SK-N-SH treated with all-trans-retinoic acid at 6 μM for 48 hours (cell line): ENCODE data around the gene DPYSL5.

ENCODE experiments used
- ATAC-seq: fragments of 200-7000 bp; cut with Tn5 transposase; 3 replicates; pipeline ENCODE4 v1.9.1; 2020; ENCODE audit warnings: mild to moderate bottlenecking, moderate library complexity
- ARNTL ChIP-seq: fragments of 450-650 bp; formaldehyde crosslinking; IDR thresholded peaks from 2 replicates; pipeline ENCODE4 v1.5.0; 2020; ENCODE audit warnings: low read depth, mild to moderate bottlenecking, moderate library complexity, borderline replicate concordance
- BACH2 ChIP-seq: fragments of 250-450 bp; sonication (Bioruptor Pico); IDR thresholded peaks from 2 replicates; pipeline ENCODE4 v1.9.0; 2021; ENCODE audit warnings: mild to moderate bottlenecking, borderline replicate concordance
- CSDC2 ChIP-seq: fragments of 250-450 bp; sonication (Bioruptor Pico); IDR thresholded peaks from 2 replicates; pipeline ENCODE4 v1.5.0; 2020; ENCODE audit warnings: mild to moderate bottlenecking, moderate library complexity
- ESRRG ChIP-seq: fragments of 250-450 bp; sonication (Bioruptor Pico); IDR thresholded peaks from 2 replicates; pipeline ENCODE4 v1.6.1; 2021; ENCODE audit warnings: mild to moderate bottlenecking
- GLIS3 ChIP-seq: fragments of 250-450 bp; sonication (Bioruptor Pico); IDR thresholded peaks from 2 replicates; pipeline ENCODE4 v1.5.0; 2020; ENCODE audit warnings: mild to moderate bottlenecking, moderate library complexity
- ISL1 ChIP-seq: fragments of 250-450 bp; sonication (Bioruptor Pico); IDR thresholded peaks from 2 replicates; pipeline ENCODE4 v2.1.2; 2022; ENCODE audit warnings: mild to moderate bottlenecking, moderate library complexity
- OSR1 ChIP-seq: fragments of 250-450 bp; sonication (Bioruptor Pico); IDR thresholded peaks from 2 replicates; pipeline ENCODE4 v1.8.0; 2022; ENCODE audit warnings: moderate library complexity, mild to moderate bottlenecking, inconsistent platforms
- POU6F1 ChIP-seq: fragments of 250-450 bp; sonication (Bioruptor Pico); IDR thresholded peaks from 2 replicates; pipeline ENCODE4 v1.8.0; 2021; ENCODE audit warnings: low read depth, mild to moderate bottlenecking, moderate library complexity, borderline replicate concordance
- PPARA ChIP-seq: fragments of 250-450 bp; sonication (Bioruptor Pico); IDR thresholded peaks from 2 replicates; pipeline ENCODE4 v1.5.0; 2020; ENCODE audit warnings: mild to moderate bottlenecking, borderline replicate concordance
- RARB ChIP-seq: fragments of 250-450 bp; sonication (Bioruptor Pico); IDR thresholded peaks from 2 replicates; pipeline ENCODE4 v1.8.0; 2021; ENCODE audit warnings: mild to moderate bottlenecking, moderate library complexity
- SNAI2 ChIP-seq: fragments of 250-450 bp; sonication (Bioruptor Pico); IDR thresholded peaks from 2 replicates; pipeline ENCODE4 v1.5.0; 2020; ENCODE audit warnings: mild to moderate bottlenecking, moderate library complexity
- TCF4 ChIP-seq: fragments of 250-450 bp; sonication (Bioruptor Pico); IDR thresholded peaks from 2 replicates; pipeline ENCODE4 v1.8.0; 2021; ENCODE audit warnings: mild to moderate bottlenecking, moderate library complexity, borderline replicate concordance
- TOX ChIP-seq: fragments of 250-450 bp; sonication (Bioruptor Pico); IDR thresholded peaks from 2 replicates; pipeline ENCODE4 v1.8.0; 2021; ENCODE audit warnings: mild to moderate bottlenecking, moderate library complexity, borderline replicate concordance
- TSHZ2 ChIP-seq: fragments of 250-450 bp; sonication (Bioruptor Pico); IDR thresholded peaks from 2 replicates; pipeline ENCODE4 v1.5.0; 2020; ENCODE audit warnings: mild to moderate bottlenecking, moderate library complexity
- ZFP3 ChIP-seq: fragments of 250-450 bp; sonication (Bioruptor Pico); IDR thresholded peaks from 2 replicates; pipeline ENCODE4 v1.5.0; 2020; ENCODE audit warnings: mild to moderate bottlenecking, moderate library complexity
- ZFP30 ChIP-seq: fragments of 450-650 bp; formaldehyde crosslinking; IDR thresholded peaks from 2 replicates; pipeline ENCODE4 v1.5.0; 2022; ENCODE audit warnings: mild to moderate bottlenecking, moderate library complexity
- ZNF70 ChIP-seq: fragments of 450-650 bp; formaldehyde crosslinking; IDR thresholded peaks from 2 replicates; pipeline ENCODE4 v1.5.0; 2020; ENCODE audit warnings: mild to moderate bottlenecking, moderate library complexity
- ZNF8 ChIP-seq: fragments of 450-650 bp; formaldehyde crosslinking; IDR thresholded peaks from 2 replicates; pipeline ENCODE4 v1.5.0; 2020; ENCODE audit warnings: mild to moderate bottlenecking, moderate library complexity
- TF ChIP-seq, protein P1 (sequence below): fragments of 250-450 bp; sonication (Bioruptor Pico); IDR thresholded peaks from 2 replicates; pipeline ENCODE4 v1.8.0; 2020; ENCODE audit warnings: mild to moderate bottlenecking, moderate library complexity, borderline replicate concordance

The DPYSL5 gene

GRCh38 chr2:26897807-26898479 is 50.0 kb downstream of the DPYSL5 start:
- TF ChIP-seq ESRRG (CRISPR knock-in tag) (no peak), ZFP30 (CRISPR knock-in tag) (no peak), ZNF8 (CRISPR knock-in tag) (no peak), POU6F1 (CRISPR knock-in tag) (no peak), RARB (CRISPR knock-in tag) (no peak), CSDC2 (CRISPR knock-in tag) (no peak), ZNF70 (CRISPR knock-in tag) (no peak), ZFP3 (CRISPR knock-in tag) (no peak), ISL1 (CRISPR knock-in tag) (no peak), BACH2 (CRISPR knock-in tag) (no peak), GLIS3 (CRISPR knock-in tag) (no peak), SNAI2 (CRISPR knock-in tag) (no peak), OSR1 (CRISPR knock-in tag) (no peak)
- no peak for ATAC-seq

DNA sequence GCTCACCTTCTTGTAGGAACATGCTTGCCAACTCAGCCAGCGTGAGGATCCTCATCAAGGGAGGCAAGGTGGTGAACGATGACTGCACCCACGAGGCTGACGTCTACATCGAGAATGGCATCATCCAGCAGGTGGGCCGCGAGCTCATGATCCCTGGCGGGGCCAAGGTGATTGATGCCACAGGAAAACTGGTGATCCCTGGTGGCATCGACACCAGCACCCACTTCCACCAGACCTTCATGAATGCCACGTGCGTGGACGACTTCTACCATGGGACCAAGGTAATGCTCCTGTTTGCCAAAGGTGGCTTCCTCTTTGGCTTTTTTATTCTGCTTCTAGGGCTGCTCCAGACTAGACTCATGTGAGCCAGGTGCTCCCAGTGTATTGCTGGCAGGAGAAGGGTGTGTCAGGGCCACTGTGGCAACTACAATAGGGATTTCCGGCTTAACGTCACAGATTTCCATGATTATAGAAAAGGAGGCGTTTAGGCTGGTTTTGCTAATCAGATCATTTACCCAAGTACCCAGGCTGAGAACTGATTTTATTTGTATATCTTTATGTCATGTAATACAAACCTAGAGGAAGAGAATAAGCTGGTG is 50.6 kb downstream of the DPYSL5 start:
- ATAC-seq: no peak
- TF ChIP-seq ISL1 (CRISPR knock-in tag) (no peak), ZFP3 (CRISPR knock-in tag) (no peak)

DNA sequence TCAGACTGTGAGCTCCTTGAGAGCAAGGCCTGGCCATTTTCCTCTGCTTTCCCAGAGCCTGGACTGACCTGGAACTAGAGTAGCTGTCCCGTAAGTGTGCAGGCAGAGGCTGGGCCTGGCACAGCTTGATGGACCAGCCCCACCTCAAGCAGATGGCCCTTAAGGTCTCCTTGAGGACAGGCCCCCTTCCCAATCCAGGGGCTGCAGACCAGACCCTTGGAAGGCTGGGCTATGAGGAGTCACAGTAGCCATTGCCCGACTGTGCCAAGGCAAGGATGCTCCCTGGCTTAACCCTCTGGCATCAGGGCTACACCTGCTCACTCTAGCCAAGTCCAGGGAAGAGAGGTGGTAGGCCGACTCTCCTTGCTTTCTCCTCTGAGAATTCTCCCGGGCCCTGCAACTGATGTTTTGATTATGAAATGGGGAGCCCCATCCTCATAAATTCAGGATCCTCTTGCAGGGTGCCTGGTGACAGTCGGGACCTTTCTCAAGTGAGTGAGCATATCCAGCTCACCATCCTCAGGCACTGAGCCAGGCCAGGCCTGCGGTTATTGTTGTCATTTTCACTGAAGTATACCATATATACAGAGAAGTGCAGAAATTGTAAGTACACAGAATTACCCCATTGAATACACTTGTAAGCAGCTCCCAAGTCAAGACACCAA is 51.7 kb downstream of the DPYSL5 start:
- TF ChIP-seq OSR1 (CRISPR knock-in tag): no peak
- no peak for TF ChIP-seq ARNTL (CRISPR knock-in tag)
- no peak for ATAC-seq

DNA sequence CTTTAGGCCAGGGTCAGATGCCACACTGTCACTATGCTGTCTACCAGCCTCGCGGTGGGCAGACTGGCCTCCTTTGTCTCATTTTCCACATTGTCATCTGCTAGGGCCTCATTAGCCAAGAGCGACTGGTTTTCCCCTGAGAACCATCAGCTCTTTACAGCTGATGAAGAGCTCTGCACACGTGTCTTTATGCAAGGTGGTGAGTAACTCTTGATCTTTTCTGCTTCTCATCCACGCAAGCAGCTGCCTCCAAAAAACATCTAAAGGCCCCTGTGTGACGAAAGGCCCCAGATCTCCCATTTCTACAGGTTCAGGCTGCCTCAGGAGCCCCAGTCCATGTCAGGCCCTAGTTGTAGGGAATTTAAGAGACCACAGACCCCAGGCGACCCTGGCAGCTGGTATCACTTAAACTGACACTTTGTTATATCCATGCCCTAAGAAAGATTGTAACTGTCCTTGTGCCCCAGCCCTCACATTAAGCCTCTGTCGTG is 52.9 kb downstream of the DPYSL5 start:
- ATAC-seq: no peak
- TF ChIP-seq OSR1 (CRISPR knock-in tag) (no peak), ISL1 (CRISPR knock-in tag) (no peak), ZFP3 (CRISPR knock-in tag) (no peak), CSDC2 (CRISPR knock-in tag) (no peak), POU6F1 (CRISPR knock-in tag) (no peak), RARB (CRISPR knock-in tag) (no peak), ZNF8 (CRISPR knock-in tag) (no peak), TCF4 (CRISPR knock-in tag) (no peak), GLIS3 (CRISPR knock-in tag) (no peak), TSHZ2 (no peak), TOX (CRISPR knock-in tag) (no peak), PPARA (CRISPR knock-in tag) (no peak), ARNTL (CRISPR knock-in tag) (no peak)
- TF ChIP-seq, protein P1, sequence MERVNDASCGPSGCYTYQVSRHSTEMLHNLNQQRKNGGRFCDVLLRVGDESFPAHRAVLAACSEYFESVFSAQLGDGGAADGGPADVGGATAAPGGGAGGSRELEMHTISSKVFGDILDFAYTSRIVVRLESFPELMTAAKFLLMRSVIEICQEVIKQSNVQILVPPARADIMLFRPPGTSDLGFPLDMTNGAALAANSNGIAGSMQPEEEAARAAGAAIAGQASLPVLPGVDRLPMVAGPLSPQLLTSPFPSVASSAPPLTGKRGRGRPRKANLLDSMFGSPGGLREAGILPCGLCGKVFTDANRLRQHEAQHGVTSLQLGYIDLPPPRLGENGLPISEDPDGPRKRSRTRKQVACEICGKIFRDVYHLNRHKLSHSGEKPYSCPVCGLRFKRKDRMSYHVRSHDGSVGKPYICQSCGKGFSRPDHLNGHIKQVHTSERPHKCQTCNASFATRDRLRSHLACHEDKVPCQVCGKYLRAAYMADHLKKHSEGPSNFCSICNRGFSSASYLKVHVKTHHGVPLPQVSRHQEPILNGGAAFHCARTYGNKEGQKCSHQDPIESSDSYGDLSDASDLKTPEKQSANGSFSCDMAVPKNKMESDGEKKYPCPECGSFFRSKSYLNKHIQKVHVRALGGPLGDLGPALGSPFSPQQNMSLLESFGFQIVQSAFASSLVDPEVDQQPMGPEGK (CRISPR knock-in tag): no peak
